HG02623 (cell line): ENCODE data around the gene RETN.

Experiments used
- ATAC-seq: cut with Tn5 transposase; IDR thresholded peaks from one replicate; pipeline ENCODE4 v1.9.1; 2021; ENCODE audit warnings: moderate library complexity; ENCODE audit not compliant: unreplicated experiment

The RETN gene

DNA sequence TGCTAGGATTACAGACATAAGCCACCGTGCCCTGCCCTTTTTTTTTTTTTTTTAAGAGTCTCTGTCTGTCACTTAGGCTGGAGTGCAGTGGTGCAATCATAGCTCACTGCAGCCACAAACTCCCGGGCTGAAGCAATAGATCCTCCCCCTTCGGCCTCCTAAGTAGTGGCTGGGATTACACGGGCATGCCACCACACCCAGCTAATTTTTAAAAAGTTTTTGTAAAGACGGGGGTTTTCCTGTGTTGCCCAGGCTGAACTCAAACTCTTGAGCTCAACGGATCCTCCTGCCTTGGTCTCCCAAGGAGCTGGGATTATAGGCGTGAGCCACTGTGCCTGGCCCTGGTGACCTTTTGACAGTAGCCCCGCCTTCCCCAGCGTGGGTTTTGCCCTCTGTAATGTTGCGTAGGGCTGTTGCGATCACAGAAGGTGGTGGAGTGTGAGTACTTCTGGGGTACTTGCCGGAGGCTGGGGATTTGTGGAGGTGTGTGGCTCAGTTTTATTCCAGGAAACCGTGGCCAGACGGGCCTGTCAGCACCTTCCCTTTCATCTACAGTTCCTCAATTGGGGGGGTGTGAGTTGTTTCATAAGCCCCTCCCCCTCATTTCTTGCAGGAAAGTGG, 11.6 kb upstream of the RETN start:
- ATAC-seq: no peak

DNA sequence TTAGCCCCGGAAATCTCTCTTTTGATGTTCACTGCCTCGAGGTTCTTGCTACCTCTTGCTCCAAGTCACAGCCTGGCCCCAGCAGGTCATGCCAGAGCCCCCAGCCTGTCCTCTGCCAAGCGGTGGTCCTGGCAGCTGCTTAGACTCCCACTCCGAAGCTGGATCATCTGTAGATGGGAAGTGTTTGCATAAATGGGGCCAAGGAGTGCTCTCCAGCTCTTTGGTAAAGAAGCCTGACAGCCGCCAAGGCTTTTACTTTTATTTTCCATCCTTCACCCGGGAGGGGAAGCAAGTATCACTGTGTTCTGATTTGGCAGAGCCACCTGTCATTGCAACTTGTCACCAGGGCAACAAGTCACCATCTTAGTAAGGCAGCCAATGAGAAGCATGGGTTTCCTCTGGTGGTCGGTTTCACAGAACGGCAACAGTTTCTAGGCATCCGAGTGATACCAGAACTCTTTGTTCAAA, 10.6 kb upstream of the RETN start:
- no peak for ATAC-seq

DNA sequence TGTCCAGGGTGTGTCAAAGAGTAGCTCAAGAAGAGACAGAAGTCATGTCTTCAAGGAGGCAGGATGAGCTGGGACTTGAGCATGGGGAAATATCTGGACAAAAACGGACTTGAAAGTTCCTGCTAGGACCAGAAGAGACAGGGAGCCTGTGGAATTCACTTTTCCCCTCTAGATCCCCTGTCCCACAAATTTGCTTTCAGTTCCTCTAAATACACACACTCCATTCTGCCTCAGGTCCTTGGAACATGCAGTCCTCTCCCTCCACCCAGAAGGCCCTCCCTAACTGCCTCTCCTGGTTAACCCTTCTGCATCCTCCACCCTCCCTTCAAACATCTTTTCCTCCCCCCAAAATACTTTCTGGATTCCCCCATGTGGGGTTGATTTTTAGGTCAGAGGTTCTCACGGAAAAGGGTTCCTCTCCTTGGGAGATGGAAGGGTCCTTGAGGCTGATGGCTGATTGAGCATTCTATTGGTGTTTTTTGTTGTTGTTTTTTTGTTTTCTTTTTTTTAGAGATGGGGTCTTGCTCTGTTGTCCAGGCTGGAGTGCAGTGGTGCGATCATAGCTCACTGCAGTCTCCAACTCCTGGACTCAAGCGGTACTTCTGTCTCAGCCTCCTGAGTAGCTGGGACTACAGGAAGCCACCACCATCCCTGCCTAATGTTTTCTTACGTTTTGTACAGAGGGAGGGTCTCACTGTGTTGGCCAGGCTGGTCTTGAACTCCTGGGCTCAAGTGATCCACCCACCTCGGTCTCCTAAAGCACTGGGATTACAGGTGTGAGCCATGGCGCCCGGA, 6.9 kb upstream of the RETN start:
- ATAC-seq: no peak

DNA sequence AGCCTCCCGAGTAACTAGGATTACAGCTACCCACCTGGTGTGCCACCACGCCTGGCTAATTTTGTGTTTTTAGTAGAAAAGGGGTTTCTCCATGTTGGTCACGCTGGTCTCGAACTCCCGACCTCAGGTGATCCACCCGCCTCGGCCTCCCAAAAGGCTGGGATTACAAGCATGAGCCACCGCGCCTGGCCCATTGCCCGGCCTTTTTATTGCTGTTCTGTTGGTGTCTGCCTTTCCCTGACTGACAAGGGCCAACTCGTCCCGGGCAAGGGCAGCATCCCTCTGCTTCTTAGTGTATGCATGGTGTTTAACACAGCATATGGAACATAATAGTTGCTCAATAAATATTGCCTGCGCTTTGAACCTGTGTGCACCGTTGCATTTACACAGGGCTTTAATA, 6.2 kb upstream of the RETN start:
- ATAC-seq: no peak

DNA sequence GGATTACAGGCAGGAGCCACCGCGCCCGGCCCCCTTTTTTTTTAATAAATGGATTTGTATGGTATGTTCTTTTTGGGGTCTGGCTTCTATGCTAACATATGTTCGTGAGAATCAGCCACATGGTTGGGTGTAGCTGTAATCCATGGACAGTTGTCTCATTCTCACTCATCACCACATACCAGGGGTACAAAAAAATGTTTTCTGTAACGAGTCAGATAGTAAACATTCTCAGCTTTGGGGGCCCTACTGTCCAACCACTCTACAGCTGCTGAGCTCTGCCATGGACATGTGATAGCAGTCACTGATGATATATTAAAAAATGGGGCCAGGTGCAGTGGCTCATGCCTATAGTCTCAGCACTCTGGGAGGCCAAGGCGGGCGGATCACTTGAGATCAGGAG, 5.1 kb upstream of the RETN start:
- no peak for ATAC-seq

DNA sequence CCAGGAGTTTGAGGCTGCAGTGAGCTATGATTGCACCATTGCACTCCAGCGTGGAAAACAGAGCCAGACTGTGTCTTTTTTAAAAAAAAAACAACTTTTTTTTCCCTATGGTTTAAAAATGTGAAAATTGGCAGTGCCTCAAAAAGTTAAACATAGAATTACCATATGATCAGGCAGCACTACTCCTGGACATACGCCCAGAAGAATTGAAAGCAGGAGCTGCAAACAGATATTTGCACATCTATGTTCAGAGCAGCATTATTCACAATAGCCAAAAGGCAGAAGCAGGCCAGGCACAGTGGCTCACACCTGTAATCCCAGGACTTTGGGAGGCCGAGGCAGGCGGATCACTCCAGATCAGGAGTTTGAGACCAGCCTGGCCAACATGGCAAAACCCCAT, 3.8 kb upstream of the RETN start:
- ATAC-seq: no peak

DNA sequence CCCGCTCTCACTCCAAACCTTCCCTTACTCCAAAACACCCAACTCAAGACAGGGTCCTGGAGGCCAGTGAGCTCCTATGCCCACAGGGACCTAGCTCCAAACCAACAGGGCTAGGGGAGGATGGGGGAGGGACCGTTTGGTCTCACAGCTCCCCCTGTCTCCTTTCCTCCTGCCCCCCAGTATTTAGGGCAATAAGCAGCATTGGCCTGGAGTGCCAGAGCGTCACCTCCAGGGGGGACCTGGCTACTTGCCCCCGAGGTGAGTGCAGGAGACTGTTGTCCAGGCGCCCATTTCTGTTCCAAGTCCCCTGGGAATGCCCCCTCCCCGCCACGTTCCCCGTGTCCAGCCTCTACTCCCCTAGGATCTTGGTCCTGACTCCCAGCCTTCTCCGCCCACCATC, 792 bp downstream of the RETN start:
- no peak for ATAC-seq

DNA sequence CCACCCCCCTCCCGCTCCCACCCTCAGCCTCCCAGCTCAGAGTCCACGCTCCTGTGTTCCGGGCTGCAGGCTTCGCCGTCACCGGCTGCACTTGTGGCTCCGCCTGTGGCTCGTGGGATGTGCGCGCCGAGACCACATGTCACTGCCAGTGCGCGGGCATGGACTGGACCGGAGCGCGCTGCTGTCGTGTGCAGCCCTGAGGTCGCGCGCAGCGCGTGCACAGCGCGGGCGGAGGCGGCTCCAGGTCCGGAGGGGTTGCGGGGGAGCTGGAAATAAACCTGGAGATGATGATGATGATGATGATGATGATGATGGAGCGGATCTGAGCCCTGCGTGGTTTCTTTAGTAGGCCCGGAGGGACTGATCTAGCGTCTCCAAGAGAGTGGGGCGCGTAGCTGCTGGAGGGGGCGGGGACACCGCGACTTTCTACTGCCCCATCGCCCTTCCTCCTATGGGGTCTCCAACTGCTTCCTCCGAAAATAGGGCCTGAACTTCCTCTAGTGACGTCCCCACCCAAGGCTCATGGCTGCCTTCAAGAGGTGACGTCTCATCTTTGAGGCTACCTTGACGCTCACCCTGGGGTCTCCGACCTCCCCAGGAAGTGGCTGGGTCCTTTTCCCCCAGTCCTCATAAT, 1.4 kb downstream of the RETN start:
- no peak for ATAC-seq

DNA sequence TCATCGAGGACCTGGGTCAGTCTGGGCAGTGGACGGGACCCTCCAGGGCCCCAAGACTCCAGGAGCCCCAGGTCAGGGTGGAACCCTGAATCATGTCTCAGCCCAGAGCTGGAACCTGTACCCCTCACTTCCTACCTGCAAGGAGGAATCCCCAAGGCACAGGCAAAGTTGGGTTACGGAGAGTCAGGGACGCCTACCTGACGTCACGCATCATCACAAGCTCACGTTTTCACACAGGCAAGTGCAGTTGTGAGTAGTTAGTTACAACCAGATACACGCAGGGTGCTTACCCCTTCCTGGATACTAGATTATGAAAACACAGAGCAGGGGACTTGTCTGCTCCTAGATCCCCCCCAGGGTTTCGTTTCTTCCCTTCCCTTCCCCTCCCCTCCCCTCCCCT, 1.9 kb downstream of the RETN start:
- ATAC-seq: no peak

DNA sequence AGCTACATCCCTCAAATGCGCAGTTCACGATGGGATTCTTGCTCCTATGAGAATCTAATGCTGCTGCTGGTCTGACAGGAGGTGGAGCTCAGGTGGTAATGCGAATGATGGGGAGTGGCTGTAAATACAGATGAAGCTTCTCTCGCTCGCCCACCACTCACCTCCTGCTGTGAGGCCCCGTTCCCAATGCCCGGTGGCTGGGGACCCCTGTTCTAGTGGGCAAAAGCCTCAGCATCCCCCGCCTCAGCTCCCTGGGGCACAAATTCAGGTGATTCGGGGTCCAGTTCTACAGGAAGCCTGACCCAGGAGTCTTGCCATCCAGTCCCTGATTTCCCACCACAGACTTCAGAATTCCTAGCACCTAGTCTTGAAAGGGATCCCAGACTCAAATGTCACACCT, 3.7 kb downstream of the RETN start:
- no peak for ATAC-seq

DNA sequence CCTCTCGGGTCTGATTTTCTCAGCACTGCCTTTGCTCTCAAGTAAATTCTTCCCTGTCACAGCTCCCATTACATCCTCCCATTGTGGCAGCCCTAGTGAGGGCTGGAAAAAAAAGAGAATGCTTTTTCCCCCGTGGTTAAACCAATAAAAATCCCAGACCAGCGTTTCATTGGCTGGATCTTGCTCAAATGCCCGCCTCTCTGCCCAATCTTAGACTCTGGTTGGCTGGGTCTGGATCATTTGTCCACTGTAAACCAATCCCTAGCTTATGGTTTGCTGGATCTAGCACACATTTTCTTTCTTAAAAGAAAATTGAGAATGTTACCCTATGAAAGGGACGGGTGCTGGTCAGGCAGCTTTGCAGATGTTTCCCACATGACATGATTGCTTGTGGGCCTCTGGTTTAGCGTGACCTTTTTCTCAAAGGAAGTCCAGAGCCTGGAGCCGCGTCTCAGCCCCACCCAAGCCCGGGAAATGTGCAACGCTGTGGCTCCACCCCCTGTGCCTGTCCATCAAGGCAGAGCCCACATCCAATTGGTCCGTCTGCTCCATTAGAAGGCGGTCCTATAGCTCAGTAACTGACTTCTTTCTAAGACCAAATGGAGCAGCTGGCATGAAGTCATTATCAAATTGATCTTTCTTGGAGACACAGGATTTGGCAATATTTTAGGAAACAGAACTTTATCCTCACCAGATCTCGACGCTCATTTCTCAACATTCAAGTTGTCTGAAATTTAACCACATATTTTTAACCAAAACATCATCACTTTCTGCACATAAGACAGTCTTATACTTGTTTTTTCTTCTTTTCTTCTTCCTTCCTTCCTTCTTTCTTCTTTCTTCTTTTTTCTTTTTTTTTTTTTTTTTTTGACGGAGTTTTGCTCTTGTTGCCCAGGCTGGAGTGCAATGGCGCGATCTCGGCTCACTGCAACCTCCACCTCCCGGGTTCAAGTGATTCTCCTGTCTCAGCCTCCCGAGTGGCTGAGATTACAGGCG, 5.5 kb downstream of the RETN start:
- no peak for ATAC-seq

DNA sequence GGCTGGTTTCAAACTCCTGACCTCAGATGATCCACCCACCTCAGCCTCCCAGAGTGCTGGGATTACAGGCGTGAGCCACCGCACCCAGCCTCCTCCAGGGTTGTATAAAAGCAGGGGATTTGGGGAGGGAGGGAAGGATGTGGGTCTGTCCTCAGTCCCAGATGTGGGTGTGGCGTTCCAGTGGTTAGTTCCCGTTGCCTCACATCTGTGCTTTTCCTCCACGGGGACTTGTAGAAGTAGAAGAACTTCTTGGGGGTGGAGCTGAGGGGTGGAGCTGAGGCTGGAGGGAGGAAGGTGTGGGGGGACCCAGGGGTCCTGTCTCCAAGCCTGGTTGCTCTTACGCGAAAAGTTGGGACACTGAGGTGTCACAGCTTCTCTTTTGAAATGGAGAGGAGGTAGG, 7.5 kb downstream of the RETN start:
- ATAC-seq: no peak

DNA sequence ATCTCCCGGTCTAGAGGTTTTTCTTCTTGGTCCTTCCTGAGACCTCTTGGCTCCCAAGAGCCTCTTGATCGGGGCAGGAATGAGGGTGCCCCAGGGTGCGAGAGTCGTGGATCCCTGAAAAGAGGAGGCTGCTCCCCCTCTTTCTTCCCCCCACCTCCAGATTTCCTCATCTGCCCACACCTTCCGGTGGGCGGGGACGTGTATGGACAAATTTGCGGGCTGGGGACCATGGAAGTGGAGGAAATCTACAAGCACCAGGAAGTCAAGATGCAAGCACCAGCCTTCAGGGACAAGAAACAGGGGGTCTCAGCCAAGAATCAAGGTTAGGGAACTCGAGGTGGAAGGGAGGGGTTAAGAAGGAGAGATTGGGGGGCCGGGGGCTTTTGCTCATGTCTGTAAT, 8.0 kb downstream of the RETN start, which contains the start of gene MCEMP1:
TSS of gene MCEMP1 (plus strand) at position 237 of the 400 bp plus-strand sequence. CDS start at position 268, 31 bp downstream.
- ATAC-seq: no peak

DNA sequence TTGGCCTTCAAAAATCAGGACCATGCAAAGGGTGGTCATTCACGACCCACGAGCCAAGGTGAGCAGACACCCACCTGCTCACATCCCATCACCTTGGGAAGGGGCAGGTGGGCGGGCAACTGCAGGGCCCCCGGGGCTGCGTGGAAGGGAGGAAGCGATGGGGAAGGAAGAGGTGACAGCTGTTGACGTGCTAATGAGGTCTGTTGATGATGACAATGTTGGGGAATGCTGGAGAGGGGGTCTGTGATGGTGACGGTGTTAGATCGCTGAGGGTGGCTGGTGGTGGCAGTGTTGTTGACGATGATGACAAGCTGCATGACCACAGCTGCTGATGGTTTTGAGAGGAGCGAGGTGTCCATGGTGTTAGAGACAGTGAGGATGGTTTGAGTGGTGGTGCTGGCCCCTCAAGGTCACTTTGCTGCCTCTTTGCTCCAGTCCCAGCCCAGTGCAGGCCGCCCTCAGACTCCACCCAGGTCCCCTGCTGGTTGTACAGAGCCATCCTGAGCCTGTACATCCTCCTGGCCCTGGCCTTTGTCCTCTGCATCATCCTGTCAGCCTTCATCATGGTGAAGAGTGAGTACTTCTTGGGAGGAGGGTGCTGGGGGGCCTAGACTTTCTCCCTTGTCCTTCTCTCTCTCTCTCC, 8.9 kb downstream of the RETN start:
- no peak for ATAC-seq

DNA sequence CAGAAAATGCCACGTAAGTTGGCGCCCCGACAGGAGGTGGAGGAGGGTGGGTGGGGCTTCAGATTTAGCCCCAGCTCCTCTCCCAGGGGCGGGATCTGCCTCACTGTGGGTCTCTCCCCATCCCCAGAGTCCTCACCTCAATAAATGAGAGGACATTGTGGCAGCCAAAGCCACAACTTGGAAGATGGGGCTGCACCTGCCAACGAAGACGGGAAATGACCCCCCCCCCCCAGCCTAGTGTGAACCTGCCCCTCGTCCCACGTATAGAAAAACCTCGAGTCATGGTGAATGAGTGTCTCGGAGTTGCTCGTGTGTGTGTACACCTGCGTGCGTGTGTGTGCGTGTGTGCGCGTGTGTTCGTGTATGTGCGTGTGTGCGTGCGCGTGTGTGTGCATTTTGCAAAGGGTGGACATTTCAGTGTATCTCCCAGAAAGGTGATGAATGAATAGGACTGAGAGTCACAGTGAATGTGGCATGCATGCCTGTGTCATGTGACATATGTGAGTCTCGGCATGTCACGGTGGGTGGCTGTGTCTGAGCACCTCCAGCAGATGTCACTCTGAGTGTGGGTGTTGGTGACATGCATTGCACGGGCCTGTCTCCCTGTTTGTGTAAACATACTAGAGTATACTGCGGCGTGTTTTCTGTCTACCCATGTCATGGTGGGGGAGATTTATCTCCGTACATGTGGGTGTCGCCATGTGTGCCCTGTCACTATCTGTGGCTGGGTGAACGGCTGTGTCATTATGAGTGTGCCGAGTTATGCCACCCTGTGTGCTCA, 10.3 kb downstream of the RETN start:
- ATAC-seq: no peak

DNA sequence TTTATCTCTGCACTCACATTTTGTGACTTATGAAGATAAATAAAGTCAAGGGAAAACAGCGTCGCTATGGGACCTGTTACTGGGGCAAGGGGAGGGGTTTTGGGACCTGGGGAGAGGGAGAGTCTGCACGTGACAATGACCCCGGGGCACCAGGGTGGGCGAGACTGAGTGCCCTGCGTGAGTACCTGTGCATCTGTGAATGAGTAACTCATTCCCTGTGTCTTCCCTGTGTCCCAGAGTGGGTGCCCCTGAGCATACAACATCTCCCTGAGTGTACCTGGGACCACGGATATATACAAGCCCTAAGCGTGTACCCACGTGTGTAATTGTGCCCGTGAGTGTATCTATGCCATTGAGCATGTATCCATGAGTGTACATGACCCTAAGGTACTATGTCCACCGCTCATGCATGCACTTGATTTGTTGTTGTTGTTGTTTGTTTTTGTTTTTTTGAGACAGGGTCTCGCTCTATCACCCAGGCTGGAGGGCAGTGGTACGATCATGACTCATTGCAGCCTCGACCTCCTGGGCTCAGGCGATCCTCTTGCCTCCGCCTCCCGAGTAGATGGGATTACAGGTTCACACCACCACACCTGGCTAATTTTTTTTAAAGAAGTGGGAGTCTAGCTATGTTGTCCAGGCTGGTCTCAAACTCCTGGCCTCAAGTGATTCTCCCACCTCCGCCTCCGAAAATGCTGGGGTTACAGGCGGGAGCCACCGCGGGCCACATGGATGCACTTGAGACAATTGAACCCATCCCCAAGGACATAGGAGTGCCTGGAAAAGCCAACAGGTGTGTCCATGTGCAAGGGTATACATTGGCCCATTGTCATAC, 11.1 kb downstream of the RETN start:
- ATAC-seq: no peak

DNA sequence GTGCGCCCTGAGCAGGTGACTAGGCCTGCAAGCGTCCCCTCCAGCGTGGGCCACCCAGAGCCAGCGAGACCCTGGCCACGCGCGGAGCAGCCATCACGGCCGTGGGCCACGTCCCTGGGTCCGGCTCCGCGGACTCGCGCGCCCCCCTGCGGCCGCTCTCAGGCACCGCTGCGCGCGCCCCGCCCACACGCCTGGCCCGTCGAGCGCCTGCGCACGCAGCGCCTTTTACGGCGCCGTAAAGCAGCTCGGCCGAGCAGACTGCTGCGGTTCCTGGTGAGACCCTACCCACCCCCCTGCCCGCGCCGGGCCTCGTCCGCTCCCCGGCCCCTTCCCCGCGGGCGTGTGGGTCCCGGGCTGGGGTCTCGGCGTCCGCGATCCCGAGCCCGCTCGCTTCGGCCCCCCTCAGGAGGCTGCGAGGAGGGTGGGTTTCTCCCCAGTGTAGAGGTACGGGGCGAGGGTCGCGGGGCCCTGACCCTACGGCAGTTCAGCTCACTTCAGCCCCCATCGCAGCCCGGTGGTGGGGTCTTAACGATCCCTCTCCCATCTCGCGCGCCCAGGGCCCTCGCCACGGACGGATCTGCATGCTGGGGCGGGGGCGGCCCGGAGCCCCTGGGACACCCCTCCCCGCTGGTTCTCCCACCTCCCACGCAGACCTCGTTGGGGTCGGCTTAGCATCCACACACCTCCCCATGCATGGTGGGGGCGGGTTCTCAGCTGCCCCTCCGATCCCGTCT, 11.9 kb downstream of the RETN start, which contains the start of gene TRAPPC5:
TSS of gene TRAPPC5 (plus strand) at position 228 of the 734 bp plus-strand sequence. CDS start 1,421 bp downstream, outside the sequence.
- ATAC-seq: peak; percentile 49
